Ovary (tissue), 3 donors: ENCODE data around the gene CLSTN1.

Source experiments
- POLR2A ChIP-seq: fragments of 450-650 bp; IDR thresholded peaks from one replicate; pipeline ENCODE4 v1.6.1; 2017; ENCODE audit warnings: antibody characterized with exemption, mild to moderate bottlenecking, moderate library complexity
- TF ChIP-seq, protein P1 (sequence below), 3 donors: fragments of 450-650 bp in 2 of 3; fragments of 200-600 bp in 1 of 3; IDR thresholded peaks; one replicate each; pipeline versions ENCODE4 v1.5.1 to v1.8.0; 2016 to 2022; ENCODE audit warnings: antibody characterized with exemption in 3 of 3, mild to moderate bottlenecking in 1 of 3
- donor health status: DM: no; HTN: no; CAD: no.

GRCh38 chr1:9726406-9726805 lies 97.4 kb downstream of the CLSTN1 start:
- TF ChIP-seq, protein P1, sequence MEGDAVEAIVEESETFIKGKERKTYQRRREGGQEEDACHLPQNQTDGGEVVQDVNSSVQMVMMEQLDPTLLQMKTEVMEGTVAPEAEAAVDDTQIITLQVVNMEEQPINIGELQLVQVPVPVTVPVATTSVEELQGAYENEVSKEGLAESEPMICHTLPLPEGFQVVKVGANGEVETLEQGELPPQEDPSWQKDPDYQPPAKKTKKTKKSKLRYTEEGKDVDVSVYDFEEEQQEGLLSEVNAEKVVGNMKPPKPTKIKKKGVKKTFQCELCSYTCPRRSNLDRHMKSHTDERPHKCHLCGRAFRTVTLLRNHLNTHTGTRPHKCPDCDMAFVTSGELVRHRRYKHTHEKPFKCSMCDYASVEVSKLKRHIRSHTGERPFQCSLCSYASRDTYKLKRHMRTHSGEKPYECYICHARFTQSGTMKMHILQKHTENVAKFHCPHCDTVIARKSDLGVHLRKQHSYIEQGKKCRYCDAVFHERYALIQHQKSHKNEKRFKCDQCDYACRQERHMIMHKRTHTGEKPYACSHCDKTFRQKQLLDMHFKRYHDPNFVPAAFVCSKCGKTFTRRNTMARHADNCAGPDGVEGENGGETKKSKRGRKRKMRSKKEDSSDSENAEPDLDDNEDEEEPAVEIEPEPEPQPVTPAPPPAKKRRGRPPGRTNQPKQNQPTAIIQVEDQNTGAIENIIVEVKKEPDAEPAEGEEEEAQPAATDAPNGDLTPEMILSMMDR (IDR thresholded peaks at IDR 0.05) = no peak
- TF ChIP-seq POLR2A = no peak
